Lower leg skin (tissue), 4 donors: ENCODE data around the gene HOXD11. TPM values are rescaled to one million over a fixed set of nuclear protein-coding genes. Genes with fewer than 3 reads are reported as not detected.

Source experiments
- DNase-seq, 2 donors: peaks; one replicate each; pipeline ENCODE4 v3.0.0-alpha.2; 2019; ENCODE audit warnings: low spot score in 2 of 2
- H3K4me3 ChIP-seq: fragments of 200-600 bp; sonication (generic); 2 replicates; pipeline ENCODE4 v1.5.1; 2017; ENCODE audit warnings: mild to moderate bottlenecking, low read depth; ENCODE audit not compliant: poor library complexity, severe bottlenecking
- CTCF ChIP-seq, 3 donors: fragments of 450-650 bp; IDR thresholded peaks; one replicate each; pipeline ENCODE4 v1.5.1; 2016; ENCODE audit warnings: antibody characterized with exemption in 3 of 3, mild to moderate bottlenecking in 3 of 3, moderate library complexity in 2 of 3
- POLR2A ChIP-seq, 2 donors: fragments of 450-650 bp; IDR thresholded peaks; one replicate each; pipeline ENCODE4 v1.6.1; 2016 to 2017; ENCODE audit warnings: antibody characterized with exemption in 2 of 2, mild to moderate bottlenecking in 1 of 2, moderate library complexity in 1 of 2
- WGBS, 2 donors: methylation state at CpG; one replicate each; pipeline ENCODE4 v1.1.5; 2018; 5-methylcytosine and 5-hydroxymethylcytosine counted together
- intact Hi-C: fragments of 100-400 bp; cut with DNase I; formaldehyde crosslinking; loops from one replicate; pipeline ENCODE4 v1.15.0; 2023; ENCODE audit warnings: low total_unique reads
- microRNA counts, 2 donors: library from miRNA; unstranded; fragments of <30 nt; microRNA quantifications; one replicate each; lab custom pipeline; 2016
- microRNA-seq, 2 donors: library from miRNA; unstranded; fragments of <30 nt; microRNA quantifications; one replicate each; pipeline ENCODE4, GENCODE V29; 2016; ENCODE audit warnings: borderline replicate concordance in 2 of 2, borderline number of aligned reads in 1 of 2
- total RNA-seq, 4 donors: library from RNA; depleted of rRNA; stranded (reverse); fragments of >200 nt; gene quantifications; one replicate each; pipeline ENCODE4 v1.1.0, GENCODE V29; 2016

Gene HOXD11
- total RNA-seq, 4 donors from 2014 or later, result 0.23 TPM; not detected in 3

DNA sequence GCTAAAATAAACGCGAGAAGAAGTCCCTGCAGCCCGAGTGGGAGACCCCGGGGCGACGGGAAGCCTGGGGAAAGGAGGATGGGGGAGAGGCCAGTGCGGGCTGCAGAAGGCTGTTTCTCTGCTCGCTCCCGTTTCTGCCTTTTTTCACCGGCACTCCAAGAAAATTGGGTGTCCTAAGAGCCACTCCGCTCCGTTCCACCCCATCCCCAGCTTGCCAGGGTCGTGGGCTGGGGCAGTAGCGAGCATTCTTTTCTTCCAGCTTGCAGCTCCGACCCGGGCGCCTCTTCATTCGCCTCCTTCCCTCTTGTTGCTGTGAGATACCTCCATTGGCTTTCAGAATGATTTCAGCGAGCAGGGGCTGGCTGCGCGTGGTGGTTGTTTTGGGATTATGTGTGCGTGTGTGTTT is 51.1 kb downstream of the HOXD11 start:
- DNase-seq, result peak in 1 of 2 donors; percentile 74
- intact Hi-C loops, result no loop called here
- TF ChIP-seq POLR2A (IDR thresholded peaks at IDR 0.05) (no peak), CTCF (IDR thresholded peaks at IDR 0.05) (no peak)
- WGBS, 2 donors, result 27 to 38% methylated on average over 22 of the region's 22 CpGs
- H3K4me3 ChIP-seq, result no peak overlapping the region

DNA sequence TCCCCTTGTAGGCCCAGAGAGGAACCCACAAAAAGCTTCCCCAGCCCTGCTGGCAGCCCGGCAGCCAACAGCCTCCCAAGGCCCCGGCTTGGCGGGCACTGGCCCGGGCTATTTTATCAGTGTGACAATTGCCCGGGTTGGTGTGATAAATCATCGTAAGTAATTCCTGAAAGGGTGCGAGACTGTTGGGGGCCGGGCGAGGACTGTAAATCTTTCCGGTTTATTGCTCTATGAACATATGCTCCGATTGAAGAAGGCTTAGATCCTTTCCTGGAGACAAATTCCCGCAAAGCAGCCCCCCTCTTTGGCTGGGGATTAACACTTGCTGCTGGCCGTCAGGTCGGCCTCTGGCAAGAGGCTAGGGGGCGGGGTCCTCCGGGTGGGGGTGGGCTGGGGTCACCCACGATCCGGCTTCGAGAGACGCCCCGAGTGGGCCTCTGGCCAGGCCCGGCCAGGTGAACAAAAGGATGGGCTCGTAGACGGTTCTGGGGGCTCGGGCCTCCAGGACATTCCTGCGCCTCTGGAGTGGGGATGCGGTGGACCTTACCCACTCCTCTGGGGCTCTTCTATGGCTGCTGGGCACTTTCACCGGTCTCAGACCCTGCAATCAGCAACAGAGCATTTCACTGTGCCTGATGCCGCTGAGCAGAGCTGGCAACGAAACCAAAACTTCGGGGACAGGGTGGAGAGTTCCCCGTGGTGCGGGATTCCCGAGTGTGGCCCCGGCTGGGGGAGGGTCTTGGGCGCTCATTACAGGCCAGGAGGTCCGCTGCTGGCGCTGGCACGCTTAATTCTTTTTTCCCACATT is 52.0 kb downstream of the HOXD11 start:
- 32 to 40% methylated on average over 36 to 37 of the region's 39 CpGs for WGBS, 2 donors
- H3K4me3 ChIP-seq, result no peak overlapping the region
- peak in 1 of 2 donors; percentile 78 for DNase-seq
- intact Hi-C loops, result no loop called here
- TF ChIP-seq POLR2A (IDR thresholded peaks at IDR 0.05) (no peak), CTCF (IDR thresholded peaks at IDR 0.05) (no peak)

MicroRNA genes within 50 kb of the gene (microRNA counts, 767-probe panel; counts per million panel counts)
- 7,460 to 8,960 counts per million in 2 donors for microRNA hsa-miR-10b-5p (lab: Ali Mortazavi, UCI)

Small RNA genes within 50 kb of the gene (microRNA-seq; reads per million reads assigned to microRNA genes)
- gene MIR10B, result 16,482 to 21,426 reads per million in 2 donors

Other genes with a start within 250 kb of the HOXD11 start
- gene LNPK, start 105.0 kb upstream of the HOXD11 start, total RNA-seq, result 10 to 100 TPM; 19.0 to 26.5 (median 22.1) TPM
- not detected for gene EVX2, start 23.3 kb upstream of the HOXD11 start, total RNA-seq
- gene HOXD13, start 14.6 kb upstream of the HOXD11 start, total RNA-seq, result under 1 TPM in 1 of 4 donors, not detected in 3; 0.10 TPM
- under 1 TPM in 1 of 4 donors, not detected in 3; 0.27 TPM for gene HOXD12, start 7.5 kb upstream of the HOXD11 start, total RNA-seq
- gene HOXD10, start 9.5 kb downstream of the HOXD11 start, total RNA-seq, result 1 to 10 TPM in 2 of 4 donors, under 1 TPM in 1, not detected in 1; 0.29 to 3.1 (median 1.4) TPM
- gene HOXD9, start 15.4 kb downstream of the HOXD11 start, total RNA-seq, result 1 to 10 TPM in 3 of 4 donors, under 1 TPM in 1; 0.89 to 5.3 (median 2.1) TPM
- gene HOXD8, start 22.4 kb downstream of the HOXD11 start, total RNA-seq, result 1 to 10 TPM; 2.4 to 8.9 (median 6.0) TPM
- 1 to 10 TPM in 2 of 4 donors, not detected in 2; 2.2 to 2.6 TPM for gene HOXD4, start 44.3 kb downstream of the HOXD11 start, total RNA-seq
- 1 to 10 TPM in 2 of 4 donors, under 1 TPM in 1, not detected in 1; 0.56 to 3.1 (median 1.7) TPM for gene HOXD3, start 50.0 kb downstream of the HOXD11 start, total RNA-seq
- under 1 TPM in 3 of 4 donors, not detected in 1; 0.23 to 0.55 (median 0.27) TPM for gene HOXD1, start 81.4 kb downstream of the HOXD11 start, total RNA-seq
- gene MTX2, start 162.2 kb downstream of the HOXD11 start, total RNA-seq, result 10 to 100 TPM; 27.1 to 33.3 (median 29.1) TPM